CD4-positive, alpha-beta T cell treated with Interleukin-1 beta for 1 hour (primary cell): ENCODE results near the gene BTC.
"Not testable (repeated sequence)": the region's sequence is repeated elsewhere in the genome, so short reads cannot be mapped to it uniquely, and the experiment has no call there.

ENCODE experiments used
- DNase-seq, 2 donors: peaks; one replicate each; pipeline ENCODE4 v3.0.0-alpha.2; 2020 to 2022

BTC gene

DNA sequence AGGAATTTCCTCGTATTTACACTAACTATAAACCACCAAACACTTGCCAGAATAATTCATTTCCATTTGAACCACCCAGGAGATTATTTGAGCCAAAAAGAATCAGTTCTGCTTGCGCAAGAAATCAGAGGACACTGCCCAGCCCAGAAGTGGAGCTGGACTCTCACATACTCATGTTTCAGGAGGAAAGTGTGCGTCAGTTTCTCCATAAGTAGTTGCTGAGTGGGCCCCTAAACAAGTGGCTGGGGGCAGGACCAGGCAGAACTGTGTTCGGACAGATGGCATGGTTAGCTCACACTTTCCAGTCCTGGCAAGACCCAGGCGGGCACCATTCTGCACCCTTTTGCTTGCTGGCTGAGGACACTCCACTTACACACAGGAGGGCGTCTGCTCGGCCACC is 38.8 kb downstream of the BTC start:
- DNase-seq, result no peak

DNA sequence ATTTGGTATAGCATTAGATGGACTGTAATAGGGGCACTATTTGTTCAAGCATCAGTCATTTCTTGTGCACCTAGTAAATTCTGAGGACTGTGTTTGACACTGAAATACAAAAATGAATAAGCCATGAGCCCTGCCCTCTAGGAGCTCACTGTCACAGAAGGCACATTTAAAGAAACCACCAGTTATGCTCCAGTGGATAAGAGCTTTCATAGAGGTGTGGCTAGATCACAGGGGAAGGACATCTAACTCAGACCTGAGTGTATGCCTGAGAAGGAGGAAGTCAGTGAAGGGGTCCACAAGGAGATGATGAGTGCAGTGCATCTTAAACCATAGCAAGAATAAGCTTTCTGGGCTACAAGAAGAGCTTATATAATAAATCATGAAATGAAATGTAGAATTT is 40.1 kb downstream of the BTC start:
- no peak for DNase-seq

DNA sequence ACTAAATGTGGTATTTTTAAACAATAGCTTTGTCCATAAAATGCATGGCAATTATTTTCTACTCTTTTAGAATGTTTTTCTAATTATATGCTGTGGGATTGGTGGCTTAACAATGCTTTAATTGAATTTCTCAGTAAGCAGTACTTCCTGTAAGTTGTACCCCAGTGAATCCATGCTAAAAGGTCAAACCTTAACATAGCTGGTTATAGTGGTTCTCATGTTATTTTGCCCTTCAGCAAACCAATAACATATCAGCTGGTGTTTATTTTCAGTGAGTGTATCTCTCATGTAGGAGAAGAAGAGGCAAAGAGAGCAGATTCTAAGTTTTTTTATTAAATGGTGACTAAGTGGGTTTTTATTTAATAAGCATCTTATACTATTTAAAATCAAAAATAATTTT is 41.5 kb downstream of the BTC start:
- DNase-seq, result no peak

DNA sequence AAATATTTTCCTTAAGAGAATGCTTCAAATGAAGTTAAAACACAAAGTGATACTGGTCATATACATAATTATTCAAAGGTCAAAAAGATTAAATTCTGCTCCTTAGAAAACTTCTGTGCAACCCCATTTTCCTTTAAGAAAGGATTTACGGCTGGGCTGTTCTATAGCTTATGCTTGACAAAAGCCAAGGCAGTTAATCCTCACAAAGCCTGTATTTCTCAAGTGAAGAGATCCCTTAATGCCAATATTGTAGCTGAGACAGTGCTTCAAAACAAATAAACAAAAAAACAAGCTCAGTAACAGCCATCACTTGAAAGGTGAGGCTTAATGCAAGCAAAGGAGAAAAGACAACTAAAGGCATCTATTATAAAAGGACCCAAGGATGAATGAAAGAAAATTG is 42.5 kb downstream of the BTC start:
- DNase-seq, result no peak

DNA sequence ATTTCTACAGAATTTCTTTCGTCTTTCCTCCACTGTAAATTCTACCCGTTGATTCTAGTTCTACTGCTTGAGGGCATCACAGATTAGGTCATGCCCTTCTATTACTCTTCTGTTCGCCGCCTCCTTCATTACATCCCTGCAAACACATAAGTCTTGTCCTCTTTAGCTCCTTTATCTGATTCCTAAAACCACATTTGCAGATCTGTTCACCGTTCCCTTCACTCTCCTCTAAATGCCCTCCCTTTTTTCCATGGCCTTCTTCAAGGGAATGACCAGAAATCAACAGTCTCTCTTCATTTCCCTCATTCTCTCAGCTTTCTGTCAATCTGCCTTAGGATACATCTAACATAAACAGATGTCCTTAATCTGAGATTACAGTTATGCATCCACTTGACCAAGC is 43.1 kb downstream of the BTC start:
- no peak for DNase-seq

DNA sequence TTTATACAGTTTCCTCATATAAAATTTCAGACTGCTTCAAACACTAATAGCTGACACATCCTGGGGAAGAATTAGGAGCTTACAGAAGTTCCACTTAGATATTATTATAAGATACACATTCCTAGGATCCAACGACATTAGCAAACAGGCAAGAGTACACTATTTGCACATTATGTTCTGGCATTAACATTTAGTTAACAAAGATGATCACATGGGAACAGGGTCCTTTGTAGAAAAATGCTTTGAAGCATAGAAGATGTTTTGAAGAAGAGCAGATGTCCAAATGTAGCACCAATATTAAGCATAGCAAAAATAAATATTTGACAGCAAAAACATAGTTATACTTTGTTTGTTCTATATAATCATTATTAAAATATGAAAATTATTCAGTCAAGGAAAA is 52.1 kb downstream of the BTC start:
- no peak for DNase-seq

DNA sequence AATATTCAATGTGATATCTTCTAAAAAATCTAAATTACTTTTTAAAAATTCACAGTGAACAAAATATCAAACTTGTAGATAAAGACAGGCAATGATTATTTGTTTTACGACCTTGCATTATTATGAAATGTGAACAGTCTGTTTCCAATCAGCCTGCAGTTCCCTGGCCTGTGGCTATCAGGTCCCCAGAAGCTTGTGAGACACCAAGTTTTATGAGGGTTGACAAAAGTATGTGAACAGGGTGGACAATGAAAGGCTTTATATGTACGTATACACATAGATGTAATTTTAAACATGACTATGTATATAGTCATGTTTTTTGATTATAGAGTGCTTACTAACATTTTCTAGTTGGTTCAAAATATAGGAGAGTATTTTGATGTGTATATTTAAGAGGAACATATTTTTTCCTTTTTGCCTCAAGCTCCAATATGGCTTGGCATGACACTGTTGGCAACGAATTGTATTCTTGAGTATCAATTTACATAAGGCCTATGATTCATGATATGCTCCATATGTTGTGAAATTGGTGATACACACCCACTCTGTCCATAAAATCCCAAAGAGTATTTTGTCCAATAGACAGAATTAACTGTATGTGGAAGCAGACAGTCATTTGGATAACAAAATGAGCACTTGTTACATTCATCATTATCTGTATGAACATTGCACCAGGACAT is 55.7 kb downstream of the BTC start:
- no peak for DNase-seq

DNA sequence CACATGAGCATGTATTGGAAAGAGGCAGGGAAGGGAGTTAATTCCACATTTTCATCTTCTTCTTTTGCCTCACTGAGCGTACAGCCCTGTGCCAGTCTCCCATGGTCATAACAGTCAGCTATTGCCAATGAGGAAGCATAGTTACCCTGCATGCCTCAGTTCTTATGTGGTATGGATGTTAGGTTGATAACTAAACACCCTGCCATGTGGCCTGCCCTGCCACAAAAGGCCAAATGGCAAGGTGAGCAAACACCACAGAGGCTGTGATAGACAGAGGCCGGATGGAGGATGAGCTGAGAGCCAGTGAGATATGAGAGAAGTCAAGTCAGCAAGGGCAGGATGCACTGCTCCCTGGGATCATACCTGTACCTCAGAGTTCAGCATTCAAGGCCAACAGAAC is 59.3 kb downstream of the BTC start:
- DNase-seq, result no peak

DNA sequence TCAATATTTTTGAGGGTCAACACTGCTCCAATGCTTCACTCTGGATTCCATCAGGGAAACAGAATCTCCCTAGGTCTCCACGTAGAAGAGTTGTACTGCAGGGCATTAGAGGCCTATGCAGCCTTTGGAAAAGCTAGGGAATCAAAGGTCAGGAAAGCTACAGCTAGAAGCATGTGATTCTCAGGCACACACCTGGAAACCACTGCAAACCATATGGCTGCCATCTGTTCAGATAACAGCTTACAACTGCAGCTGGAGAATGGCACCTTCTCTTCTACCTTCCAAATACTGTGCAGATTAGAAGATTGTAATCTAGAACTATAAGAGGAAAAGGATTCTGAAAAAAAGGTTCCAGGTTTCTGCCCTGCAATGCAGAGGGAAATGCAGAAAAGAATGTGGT is 60.6 kb downstream of the BTC start:
- DNase-seq, result no peak

DNA sequence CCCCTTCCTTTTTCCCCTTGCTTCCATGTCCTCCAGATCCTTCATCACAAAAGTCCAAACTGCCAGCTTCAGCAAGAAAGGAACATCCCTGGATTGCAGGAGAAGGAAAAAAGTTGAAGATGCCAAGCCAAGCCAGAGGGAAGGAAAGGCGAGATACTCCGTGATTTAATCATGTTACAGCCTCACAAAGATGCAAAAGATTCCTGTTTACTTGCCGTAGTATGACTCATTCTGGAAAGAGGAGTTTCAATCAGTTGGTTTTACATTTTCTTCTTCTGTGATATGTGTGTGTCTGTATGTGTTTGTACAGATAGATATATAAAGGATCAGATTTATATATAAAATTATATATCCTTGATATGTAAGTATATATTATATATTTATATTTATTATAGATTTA is 69.3 kb downstream of the BTC start:
- no peak for DNase-seq

DNA sequence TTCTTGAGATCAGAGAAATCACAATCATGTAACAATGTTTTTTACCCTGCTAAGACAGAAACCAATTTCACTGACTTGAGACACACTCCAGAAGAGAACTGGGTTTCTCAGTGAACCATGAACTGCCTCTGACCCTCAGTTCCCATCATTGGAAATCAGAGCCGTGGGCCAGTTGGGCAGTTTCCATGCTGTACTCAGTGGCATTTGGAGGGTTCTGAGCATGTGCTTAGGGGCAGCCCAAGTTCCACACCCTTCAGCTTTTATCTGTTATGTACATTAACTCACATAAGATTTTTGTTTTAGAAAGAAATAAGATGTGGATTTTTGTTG is 77.9 kb downstream of the BTC start:
- no peak for DNase-seq

DNA sequence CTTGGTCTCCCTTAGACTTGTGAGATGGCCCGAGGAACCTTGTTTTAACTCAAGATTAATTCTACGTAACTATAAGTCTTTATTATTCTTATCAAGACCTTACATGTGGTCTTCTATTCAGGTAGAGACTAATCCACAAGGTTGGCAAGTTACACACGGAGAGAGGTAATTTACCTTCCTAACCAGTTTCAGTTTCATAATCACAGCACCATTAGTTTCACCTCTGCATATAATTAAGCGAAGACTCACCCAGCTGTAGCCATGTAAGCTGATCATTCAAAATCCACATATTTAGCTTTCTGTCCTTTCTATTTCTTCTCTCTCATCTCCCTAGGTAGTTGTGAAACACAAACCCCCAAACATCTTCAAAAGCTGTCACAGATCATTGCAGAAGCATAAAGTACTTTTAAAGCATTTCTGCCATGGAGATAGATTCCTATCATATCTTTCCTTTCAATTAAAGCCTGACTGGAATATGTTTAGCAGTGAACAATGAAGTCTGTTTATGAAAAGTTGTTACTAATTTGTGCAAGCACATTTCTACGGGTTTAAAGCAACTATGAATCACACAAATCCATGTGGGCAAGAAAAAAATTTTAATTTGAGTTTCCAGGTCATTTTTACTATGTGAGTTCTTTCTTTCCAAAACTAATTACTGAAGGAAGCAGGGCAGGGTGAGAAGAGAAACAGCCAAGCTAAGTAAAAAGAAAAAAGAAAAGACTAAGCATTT is 78.5 kb downstream of the BTC start:
- DNase-seq, result no peak

DNA sequence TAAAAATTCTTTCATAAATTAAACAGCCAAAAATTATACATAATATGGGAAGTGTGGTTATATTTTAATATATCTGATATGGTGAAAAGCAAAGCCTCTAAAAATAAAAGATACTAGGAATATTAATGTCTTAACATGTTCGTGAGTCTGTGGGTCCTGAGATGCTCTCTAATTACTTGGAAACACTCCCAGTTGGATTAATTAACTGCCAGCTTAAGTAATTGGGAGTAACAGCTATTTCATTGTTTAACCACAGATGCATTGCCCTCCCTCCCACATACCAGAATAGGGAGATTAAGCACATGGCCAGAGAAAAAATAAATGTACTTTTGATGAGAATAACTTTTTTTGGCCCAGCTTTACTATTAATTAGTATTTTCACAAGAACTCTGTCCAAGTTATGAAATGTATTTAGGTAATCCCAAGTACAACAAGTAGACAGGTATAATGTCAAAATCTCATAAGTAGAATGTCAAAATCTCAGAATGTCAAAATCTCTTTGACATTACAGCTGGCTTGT is 79.7 kb downstream of the BTC start:
- DNase-seq, result no peak

DNA sequence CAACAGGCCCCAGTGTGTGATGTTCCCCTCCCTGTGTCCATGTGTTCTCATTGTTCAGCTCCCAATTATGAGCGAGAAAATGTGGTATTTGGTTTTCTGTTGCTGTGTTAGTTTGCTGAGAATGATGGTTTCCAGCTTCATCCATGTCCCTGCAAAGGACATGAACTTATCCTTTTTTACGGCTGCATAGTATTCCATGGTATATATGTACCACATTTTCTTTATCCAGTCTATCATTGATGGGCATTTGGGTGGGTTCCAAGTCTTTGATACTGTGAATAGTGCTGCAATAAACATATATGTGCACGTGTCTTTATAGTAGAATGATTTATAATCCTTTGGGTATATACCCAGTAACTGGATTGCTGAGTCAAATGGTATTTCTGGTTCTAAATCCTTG is 86.2 kb downstream of the BTC start:
- DNase-seq, result not testable (repeated sequence)
